ENCODE results near the gene GRIK3. TPM values are rescaled to one million over a fixed set of nuclear protein-coding genes. Genes with fewer than 3 reads are reported as not detected.

The GRIK3 gene
- total RNA-seq, 6 experiments from 2014 or later: 0.07 TPM; not detected in 5

DNA sequence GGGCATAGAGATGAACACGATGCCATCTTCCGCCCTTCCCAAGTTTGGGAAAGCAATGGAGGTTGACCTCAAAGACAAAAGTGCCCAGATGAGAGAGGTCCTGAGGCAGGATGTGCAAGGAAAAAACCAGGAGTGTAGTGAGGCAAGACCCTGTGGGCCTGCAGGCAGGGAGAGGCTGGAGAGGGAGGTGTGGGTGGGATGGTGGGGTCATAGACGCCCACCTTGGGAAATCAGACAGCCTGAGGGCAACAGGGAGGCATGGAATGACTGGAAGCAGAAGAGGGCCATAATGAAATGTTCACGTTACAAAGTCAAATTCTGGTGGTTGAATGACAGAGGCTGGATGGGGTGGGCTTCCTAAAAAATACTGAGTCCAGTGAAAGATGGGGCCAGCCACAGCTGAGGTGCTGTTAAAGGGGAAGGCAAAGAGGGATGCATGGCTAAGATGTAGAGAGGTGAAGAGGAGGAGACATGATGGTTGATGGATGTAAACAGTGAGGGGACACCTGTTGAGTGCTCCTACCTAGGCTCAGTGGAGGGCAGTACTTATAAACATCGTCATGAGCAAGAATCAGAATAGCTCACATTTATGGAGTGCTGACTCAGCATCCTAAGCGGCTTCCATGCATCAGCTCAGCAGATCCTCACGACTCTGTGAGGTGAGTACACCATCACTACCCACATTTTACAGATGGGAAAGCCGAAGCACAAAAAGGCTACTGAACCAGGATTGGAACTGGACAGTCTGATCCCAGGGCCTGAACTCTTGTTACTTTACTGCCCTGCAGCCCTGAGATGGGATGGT, 42.0 kb downstream of the GRIK3 start:
- TF ChIP-seq, protein P1, sequence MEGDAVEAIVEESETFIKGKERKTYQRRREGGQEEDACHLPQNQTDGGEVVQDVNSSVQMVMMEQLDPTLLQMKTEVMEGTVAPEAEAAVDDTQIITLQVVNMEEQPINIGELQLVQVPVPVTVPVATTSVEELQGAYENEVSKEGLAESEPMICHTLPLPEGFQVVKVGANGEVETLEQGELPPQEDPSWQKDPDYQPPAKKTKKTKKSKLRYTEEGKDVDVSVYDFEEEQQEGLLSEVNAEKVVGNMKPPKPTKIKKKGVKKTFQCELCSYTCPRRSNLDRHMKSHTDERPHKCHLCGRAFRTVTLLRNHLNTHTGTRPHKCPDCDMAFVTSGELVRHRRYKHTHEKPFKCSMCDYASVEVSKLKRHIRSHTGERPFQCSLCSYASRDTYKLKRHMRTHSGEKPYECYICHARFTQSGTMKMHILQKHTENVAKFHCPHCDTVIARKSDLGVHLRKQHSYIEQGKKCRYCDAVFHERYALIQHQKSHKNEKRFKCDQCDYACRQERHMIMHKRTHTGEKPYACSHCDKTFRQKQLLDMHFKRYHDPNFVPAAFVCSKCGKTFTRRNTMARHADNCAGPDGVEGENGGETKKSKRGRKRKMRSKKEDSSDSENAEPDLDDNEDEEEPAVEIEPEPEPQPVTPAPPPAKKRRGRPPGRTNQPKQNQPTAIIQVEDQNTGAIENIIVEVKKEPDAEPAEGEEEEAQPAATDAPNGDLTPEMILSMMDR (IDR thresholded peaks at IDR 0.05): no peak
- no peak for TF ChIP-seq POLR2A (IDR thresholded peaks at IDR 0.05)

DNA sequence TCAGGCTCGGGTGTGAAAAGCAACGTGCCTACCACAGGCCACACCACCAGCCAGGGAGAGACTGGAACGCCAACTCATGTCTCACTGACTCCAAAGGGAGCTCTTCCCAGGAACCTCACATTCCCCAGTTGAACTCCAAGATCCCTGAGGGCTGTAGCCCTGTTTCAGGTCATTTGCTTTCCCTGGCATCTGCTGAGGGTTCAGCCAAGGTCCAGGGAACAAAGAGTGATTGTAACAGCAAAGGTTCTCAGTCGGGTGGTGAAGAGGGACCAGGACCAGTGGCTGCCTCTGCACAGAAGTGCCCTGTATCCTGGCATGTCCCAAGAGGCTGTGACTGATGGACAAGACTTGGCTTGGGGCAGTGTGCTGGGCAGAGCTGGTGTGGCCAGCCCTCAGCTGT, 42.8 kb downstream of the GRIK3 start:
- 31% methylated on average over 3 of the region's 4 CpGs for WGBS (ENCODE audit: insufficient coverage, low coverage, low lambda C conversion rate, missing lambda C conversion rate)
- no peaks in the 10 kb centered on the region for H3K36me3 ChIP-seq
- H3K4me1 ChIP-seq: no peaks in the 10 kb centered on the region
- TF ChIP-seq, protein P1 (IDR thresholded peaks at IDR 0.05): no peak
- no peak for TF ChIP-seq POLR2A (IDR thresholded peaks at IDR 0.05)
- H3K27ac ChIP-seq: no peak overlapping the region
- ATAC-seq: no peak
- H3K27me3 ChIP-seq: no peaks in the 10 kb centered on the region
- no peak for DNase-seq
- no peak overlapping the region for H3K4me3 ChIP-seq
- no peaks in the 10 kb centered on the region for H3K9me3 ChIP-seq
- intact Hi-C loops (cut with DNase I): no loop called here

More for the DNA sequence above, 42.0 kb downstream of the GRIK3 start:
- ATAC-seq (no peak), DNase-seq (no peak)
- H3K36me3 ChIP-seq: no peaks in the 10 kb centered on the region
- H3K4me3 ChIP-seq: no peak overlapping the region
- H3K27ac ChIP-seq: no peak overlapping the region
- intact Hi-C loops (cut with DNase I): no loop called here
- H3K4me1 ChIP-seq: no peaks in the 10 kb centered on the region
- H3K9me3 ChIP-seq: no peaks in the 10 kb centered on the region
- H3K27me3 ChIP-seq: no peaks in the 10 kb centered on the region
- 40% methylated on average over 6 of the region's 8 CpGs for WGBS (ENCODE audit: insufficient coverage, low coverage, low lambda C conversion rate, missing lambda C conversion rate)

DNA sequence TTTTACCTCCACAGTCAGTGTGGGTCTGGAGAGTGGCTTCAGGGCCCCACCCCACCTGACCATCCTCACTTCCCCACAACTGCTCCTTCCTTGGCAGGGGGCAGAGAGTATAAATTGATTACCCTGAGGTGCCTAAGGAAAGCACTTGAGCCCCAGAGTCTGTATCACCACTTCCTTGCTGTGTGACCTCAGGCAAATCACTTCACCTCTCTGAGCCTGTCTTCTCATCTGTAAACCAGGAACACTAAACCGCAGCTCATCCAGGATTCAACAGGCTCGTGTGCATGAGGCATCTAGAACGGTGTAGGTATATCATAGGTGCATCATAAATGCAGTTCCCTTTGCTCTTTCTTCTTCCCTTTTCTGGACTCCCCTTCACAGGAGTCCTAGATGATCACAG, 43.4 kb downstream of the GRIK3 start:
- WGBS (ENCODE audit: insufficient coverage, low coverage, low lambda C conversion rate, missing lambda C conversion rate): 52% methylated on average over 3 of the region's 3 CpGs
- Histone ChIP-seq H3K4me1 (no peaks in the 10 kb centered on the region), H3K27me3 (no peaks in the 10 kb centered on the region), H3K4me3 (no peak overlapping the region), H3K9me3 (no peaks in the 10 kb centered on the region), H3K36me3 (no peaks in the 10 kb centered on the region), H3K27ac (no peak overlapping the region)
- TF ChIP-seq, protein P1 (IDR thresholded peaks at IDR 0.05): no peak
- no peak for TF ChIP-seq POLR2A (IDR thresholded peaks at IDR 0.05)
- intact Hi-C loops (cut with DNase I): no loop called here
- DNase-seq: no peak
- no peak for ATAC-seq

DNA sequence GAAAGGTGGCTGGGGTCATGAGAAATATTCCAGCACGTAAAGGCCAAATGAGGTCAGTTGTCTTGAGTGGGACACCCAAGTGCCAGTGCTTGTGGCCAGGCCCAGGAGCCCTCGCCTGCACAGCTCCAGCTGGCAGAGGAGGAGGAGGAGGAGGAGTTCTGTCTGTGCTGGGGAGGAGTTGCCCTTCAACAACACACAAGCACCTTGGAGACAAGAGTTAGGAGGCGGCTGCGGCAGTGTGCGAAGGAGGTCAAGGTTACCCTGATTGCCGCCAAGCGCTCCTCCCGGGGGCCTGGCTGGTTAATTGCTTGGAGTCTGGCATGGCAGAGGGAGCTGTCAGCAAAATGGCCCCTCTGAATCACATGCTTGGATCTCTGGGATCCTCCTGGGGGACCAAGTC, 45.1 kb downstream of the GRIK3 start:
- H3K27me3 ChIP-seq: no peaks in the 10 kb centered on the region
- no peak overlapping the region for H3K4me3 ChIP-seq
- H3K27ac ChIP-seq: no peak overlapping the region
- intact Hi-C loops (cut with DNase I): no loop called here
- no peaks in the 10 kb centered on the region for H3K36me3 ChIP-seq
- 53% methylated on average over 2 of the region's 8 CpGs for WGBS (ENCODE audit: insufficient coverage, low coverage, low lambda C conversion rate, missing lambda C conversion rate)
- no peak for DNase-seq
- no peaks in the 10 kb centered on the region for H3K9me3 ChIP-seq
- H3K4me1 ChIP-seq: no peaks in the 10 kb centered on the region
- no peak for ATAC-seq
- TF ChIP-seq, protein P1 (IDR thresholded peaks at IDR 0.05): no peak
- TF ChIP-seq POLR2A (IDR thresholded peaks at IDR 0.05): no peak

Data from right lobe of liver (tissue), 6 donors.